ENCODE measurements around the gene CTXND2. TPM values are rescaled to one million over a fixed set of nuclear protein-coding genes. Genes with fewer than 3 reads are reported as not detected.
"Not testable (repeated sequence)": the region's sequence is repeated elsewhere in the genome, so short reads cannot be mapped to it uniquely, and the experiment has no call there.

Gene CTXND2
- total RNA-seq, 3 donors from 2014 or later: not detected

GRCh38 chr1:150846473-150847146, 40.3 kb upstream of the CTXND2 start:
- intact Hi-C loops (cut with DNase I, micrococcal nuclease): no loop called here
- no peaks in the 10 kb centered on the region for H3K4me1 ChIP-seq (ENCODE audit: low read depth)
- H3K9me3 ChIP-seq: no peaks in the 10 kb centered on the region
- H3K36me3 ChIP-seq (ENCODE audit: low read depth): no peaks in the 10 kb centered on the region
- ATAC-seq: no peak
- TF ChIP-seq CTCF (IDR thresholded peaks at IDR 0.05): no peak
- H3K4me3 ChIP-seq: no peak overlapping the region
- DNase-seq: no peak

- H3K36me3 ChIP-seq (ENCODE audit: low read depth); H3K9me3 ChIP-seq; intact Hi-C loops (cut with DNase I, micrococcal nuclease); H3K4me1 ChIP-seq (ENCODE audit: low read depth); DNase-seq; ATAC-seq; H3K4me3 ChIP-seq: not testable (repeated sequence)
Measured at GRCh38 chr1:150850801-150851362, 36.1 kb upstream of the CTXND2 start.

GRCh38 chr1:150852734-150853133, 34.2 kb upstream of the CTXND2 start:
- H3K9me3 ChIP-seq; intact Hi-C loops (cut with DNase I, micrococcal nuclease); DNase-seq; ATAC-seq; H3K36me3 ChIP-seq (ENCODE audit: low read depth); H3K4me1 ChIP-seq (ENCODE audit: low read depth); H3K4me3 ChIP-seq: not testable (repeated sequence)

GRCh38 chr1:150863724-150864123, 23.2 kb upstream of the CTXND2 start:
- H3K4me1 ChIP-seq (ENCODE audit: low read depth): no peaks in the 10 kb centered on the region
- no peak overlapping the region for H3K4me3 ChIP-seq
- TF ChIP-seq CTCF (IDR thresholded peaks at IDR 0.05): no peak
- ATAC-seq: no peak
- H3K36me3 ChIP-seq (ENCODE audit: low read depth): no peaks in the 10 kb centered on the region
- intact Hi-C loops (cut with DNase I, micrococcal nuclease): no loop called here
- no peaks in the 10 kb centered on the region for H3K9me3 ChIP-seq
- no peak for DNase-seq

GRCh38 chr1:150864200-150864599, 22.7 kb upstream of the CTXND2 start:
- DNase-seq; H3K4me1 ChIP-seq (ENCODE audit: low read depth); H3K36me3 ChIP-seq (ENCODE audit: low read depth); H3K9me3 ChIP-seq; H3K4me3 ChIP-seq; intact Hi-C loops (cut with DNase I, micrococcal nuclease); ATAC-seq: not testable (repeated sequence)

GRCh38 chr1:150869683-150870082, 17.3 kb upstream of the CTXND2 start:
- DNase-seq: no peak

More at GRCh38 chr1:150869683-150870082, 17.3 kb upstream of the CTXND2 start:
- H3K4me3 ChIP-seq: no peak overlapping the region
- peaks cover 6% of the 10 kb centered on the region for H3K4me1 ChIP-seq (ENCODE audit: low read depth)
- no peak for ATAC-seq
- H3K9me3 ChIP-seq: no peaks in the 10 kb centered on the region
- intact Hi-C loops (cut with DNase I, micrococcal nuclease): no loop called here
- H3K36me3 ChIP-seq (ENCODE audit: low read depth): no peaks in the 10 kb centered on the region
- TF ChIP-seq CTCF (IDR thresholded peaks at IDR 0.05): no peak

Measured in mucosa of descending colon (tissue), 3 donors.